GM21447 (cell line): Measurements from ENCODE around the gene OXTR.

Experiments used
- ATAC-seq: cut with Tn5 transposase; IDR thresholded peaks from one replicate; pipeline ENCODE4 v1.9.1; 2021; ENCODE audit not compliant: unreplicated experiment

Gene OXTR

GRCh38 chr3:8767667-8768363, 1.6 kb downstream of the OXTR start:
- ATAC-seq: peak; percentile 37

GRCh38 chr3:8767256-8767666, 2.2 kb downstream of the OXTR start:
- ATAC-seq: no peak

- ATAC-seq: no peak
Observed at GRCh38 chr3:8766148-8766547, 3.3 kb downstream of the OXTR start.

DNA sequence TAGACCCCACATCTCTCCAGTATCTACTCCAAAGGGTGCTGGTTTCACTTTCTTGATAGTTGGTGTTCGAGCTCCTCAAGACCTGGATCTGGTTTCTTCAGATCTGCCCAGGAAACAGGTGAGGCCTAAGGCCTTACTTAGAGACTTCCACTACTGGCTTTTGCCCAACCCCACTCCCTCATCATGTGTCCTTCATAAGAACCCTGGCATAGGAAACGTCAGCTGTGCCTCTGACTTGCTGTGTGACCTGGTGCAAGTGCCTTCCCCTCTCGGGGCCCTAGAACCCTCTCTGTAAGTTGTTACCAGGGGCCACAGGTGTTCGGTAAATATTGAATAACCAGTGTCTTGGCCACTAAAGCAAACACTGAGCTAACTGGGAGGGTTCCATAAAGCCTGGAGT, 3.9 kb downstream of the OXTR start:
- ATAC-seq: no peak

GRCh38 chr3:8764528-8764927, 4.9 kb downstream of the OXTR start:
- no peak for ATAC-seq

GRCh38 chr3:8762607-8763377, 6.6 kb downstream of the OXTR start:
- ATAC-seq: no peak

- no peak for ATAC-seq
Observed at GRCh38 chr3:8761866-8762265, 7.5 kb downstream of the OXTR start.

GRCh38 chr3:8760506-8760905, 8.9 kb downstream of the OXTR start:
- no peak for ATAC-seq

DNA sequence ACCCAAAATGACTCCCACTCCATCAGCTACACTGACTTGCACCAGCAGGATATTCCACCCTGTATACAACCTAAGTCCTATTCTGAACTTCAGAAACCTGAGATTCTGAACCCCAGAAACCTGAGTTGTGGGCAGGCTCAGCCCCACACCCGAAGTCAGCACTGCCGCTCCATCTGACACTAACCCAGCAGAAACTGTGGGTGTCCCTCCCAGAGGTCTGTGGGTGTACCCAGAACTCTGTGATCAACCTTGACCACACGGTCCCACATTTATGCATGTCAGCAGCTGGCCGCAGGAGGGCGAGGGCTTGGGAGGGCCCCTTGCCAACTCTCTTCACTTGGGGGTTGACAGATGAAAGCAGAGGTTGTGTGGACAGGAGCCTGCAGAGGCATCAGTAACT, 9.3 kb downstream of the OXTR start:
- no peak for ATAC-seq

DNA sequence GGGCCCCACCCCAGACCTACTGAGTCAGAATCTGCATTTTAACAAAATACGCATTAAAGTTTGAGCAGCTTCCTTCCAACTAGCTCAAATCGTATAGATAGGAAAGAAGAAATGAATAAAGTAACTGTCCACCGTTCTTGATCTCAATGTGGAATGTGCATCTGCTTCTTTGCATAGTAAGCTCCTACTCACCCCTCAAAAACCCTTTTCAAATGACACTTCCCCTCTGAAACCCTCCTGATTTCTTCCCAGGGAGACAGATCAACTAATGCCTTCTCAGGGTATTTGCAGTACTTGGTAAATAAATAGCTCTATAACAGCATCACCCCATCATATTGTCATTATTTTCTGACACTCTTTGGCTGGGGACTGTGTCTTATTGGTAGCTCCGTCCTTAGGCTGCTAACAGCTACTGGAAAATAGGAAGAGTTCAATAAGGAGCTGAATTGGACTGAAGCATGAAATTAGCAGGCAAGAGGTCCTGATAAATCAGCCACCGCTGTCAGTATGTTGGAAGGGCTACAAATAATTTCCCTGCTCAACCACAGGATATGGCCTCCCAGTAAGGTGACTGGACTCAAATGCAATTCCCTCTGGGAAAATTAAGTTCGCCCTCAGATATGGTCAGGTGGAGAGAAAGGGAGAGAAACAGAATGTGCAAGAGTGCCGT, 10.2 kb downstream of the OXTR start:
- ATAC-seq: no peak

GRCh38 chr3:8757551-8758518, 11.6 kb downstream of the OXTR start:
- no peak for ATAC-seq

GRCh38 chr3:8756671-8757070, 12.7 kb downstream of the OXTR start:
- no peak for ATAC-seq

- no peak for ATAC-seq
Observed at GRCh38 chr3:8755564-8756237, 13.7 kb downstream of the OXTR start.

DNA sequence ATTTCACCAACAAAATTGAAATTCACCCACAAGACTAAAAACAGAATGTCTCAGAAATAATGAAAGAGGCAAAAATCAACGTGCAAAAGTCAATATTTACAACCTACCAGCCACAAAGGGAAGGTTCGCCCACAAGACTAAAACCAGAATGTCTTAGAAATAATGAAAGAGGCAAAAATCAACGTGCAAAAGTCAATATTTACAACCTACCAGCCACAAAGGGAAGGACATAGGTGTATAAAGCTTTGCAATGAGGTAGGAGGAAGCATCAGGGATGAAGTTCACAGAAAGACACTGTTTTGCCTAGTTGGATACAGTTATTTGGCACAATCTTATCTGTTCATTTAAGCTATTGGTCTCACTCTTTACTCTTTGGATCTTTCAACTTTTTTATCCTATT, 14.3 kb downstream of the OXTR start:
- ATAC-seq: no peak

GRCh38 chr3:8752832-8753231, 16.6 kb downstream of the OXTR start:
- no peak for ATAC-seq

GRCh38 chr3:8749316-8749715, 20.1 kb downstream of the OXTR start:
- no peak for ATAC-seq

GRCh38 chr3:8746780-8747345, 22.6 kb downstream of the OXTR start:
- ATAC-seq: no peak

GRCh38 chr3:8745619-8746370, 23.6 kb downstream of the OXTR start:
- ATAC-seq: no peak

GRCh38 chr3:8743911-8744310, 25.5 kb downstream of the OXTR start:
- no peak for ATAC-seq
